Activated CD4-positive, alpha-beta T cell treated with anti-CD3 and anti-CD28 coated beads, Interleukin-2, amount 50 U/mL, for 24 hours (primary cell): Measurements from ENCODE around the gene ANKMY1.
"Not testable (repeated sequence)": the region's sequence is repeated elsewhere in the genome, so short reads cannot be mapped to it uniquely, and the experiment has no call there.

Source experiments
- DNase-seq, 2 donors: peaks; one replicate each; pipeline ENCODE4 v3.0.0-alpha.2; 2020; ENCODE audit warnings: low read depth in 1 of 2, low spot score in 1 of 2

The ANKMY1 gene

GRCh38 chr2:240522406-240522805, 35.4 kb downstream of the ANKMY1 start:
- no peak for DNase-seq

- DNase-seq: not testable (repeated sequence)
Observed at GRCh38 chr2:240521885-240522284, 35.9 kb downstream of the ANKMY1 start.

- DNase-seq: no peak
Observed at GRCh38 chr2:240520974-240521350, 36.8 kb downstream of the ANKMY1 start.

- no peak for DNase-seq
Observed at GRCh38 chr2:240520130-240520973, 37.4 kb downstream of the ANKMY1 start.

- no peak for DNase-seq
Observed at GRCh38 chr2:240519396-240520129, 38.2 kb downstream of the ANKMY1 start.

GRCh38 chr2:240518981-240519380, 38.8 kb downstream of the ANKMY1 start:
- DNase-seq: no peak

- DNase-seq: no peak
Observed at GRCh38 chr2:240517342-240517741, 40.4 kb downstream of the ANKMY1 start.

- no peak for DNase-seq
Observed at GRCh38 chr2:240514631-240515030, 43.2 kb downstream of the ANKMY1 start.

- DNase-seq: peak; percentile 60 to 79
Observed at GRCh38 chr2:240513549-240514287, 44.1 kb downstream of the ANKMY1 start.

GRCh38 chr2:240512666-240513535, 44.9 kb downstream of the ANKMY1 start:
- no peak for DNase-seq

- no peak for DNase-seq
Observed at GRCh38 chr2:240512109-240512485, 45.7 kb downstream of the ANKMY1 start.

GRCh38 chr2:240511351-240512108, 46.3 kb downstream of the ANKMY1 start:
- DNase-seq: no peak

GRCh38 chr2:240510513-240511210, 47.1 kb downstream of the ANKMY1 start:
- no peak for DNase-seq

- DNase-seq: no peak
Observed at GRCh38 chr2:240509667-240510512, 47.9 kb downstream of the ANKMY1 start.

GRCh38 chr2:240508832-240509545, 48.8 kb downstream of the ANKMY1 start:
- DNase-seq: no peak

GRCh38 chr2:240507778-240508251, 50.0 kb downstream of the ANKMY1 start:
- no peak for DNase-seq

- no peak for DNase-seq
Observed at GRCh38 chr2:240507060-240507777, 50.6 kb downstream of the ANKMY1 start.
